Hepatocyte (in vitro differentiated cells): Measurements from ENCODE around the gene CPEB2.

Source experiments
- EZH2 ChIP-seq: fragments of 200-600 bp; sonication (generic); IDR thresholded peaks from 2 replicates; pipeline ENCODE4 v1.6.1; 2016; ENCODE audit warnings: antibody characterized with exemption, mild to moderate bottlenecking, borderline replicate concordance
- TF ChIP-seq, protein P1 (sequence below): fragments of 200-600 bp; sonication (generic); IDR thresholded peaks from 2 replicates; pipeline ENCODE4 v1.5.1; 2016; ENCODE audit warnings: antibody characterized with exemption, mild to moderate bottlenecking; ENCODE audit not compliant: poor library complexity

DNA sequence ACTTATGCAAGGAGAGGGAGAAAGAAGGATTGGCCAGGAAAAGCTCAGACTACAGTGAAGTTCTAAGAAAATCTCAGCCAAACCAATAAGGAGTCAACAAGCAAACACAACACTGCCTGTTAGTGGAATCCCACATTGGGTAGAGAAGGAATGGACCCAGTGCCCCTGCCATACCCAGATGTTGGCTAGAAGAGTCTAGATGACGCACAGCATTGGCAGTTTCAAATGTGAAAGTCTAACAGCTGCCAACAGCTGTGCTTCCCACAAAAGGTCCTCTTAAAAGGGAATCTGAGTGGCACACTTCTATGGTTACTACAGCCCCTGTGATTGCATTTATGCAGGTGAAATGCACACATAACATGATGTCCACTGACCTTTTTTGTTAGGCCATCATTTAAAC, 37.2 kb upstream of the CPEB2 start:
- TF ChIP-seq, protein P1, sequence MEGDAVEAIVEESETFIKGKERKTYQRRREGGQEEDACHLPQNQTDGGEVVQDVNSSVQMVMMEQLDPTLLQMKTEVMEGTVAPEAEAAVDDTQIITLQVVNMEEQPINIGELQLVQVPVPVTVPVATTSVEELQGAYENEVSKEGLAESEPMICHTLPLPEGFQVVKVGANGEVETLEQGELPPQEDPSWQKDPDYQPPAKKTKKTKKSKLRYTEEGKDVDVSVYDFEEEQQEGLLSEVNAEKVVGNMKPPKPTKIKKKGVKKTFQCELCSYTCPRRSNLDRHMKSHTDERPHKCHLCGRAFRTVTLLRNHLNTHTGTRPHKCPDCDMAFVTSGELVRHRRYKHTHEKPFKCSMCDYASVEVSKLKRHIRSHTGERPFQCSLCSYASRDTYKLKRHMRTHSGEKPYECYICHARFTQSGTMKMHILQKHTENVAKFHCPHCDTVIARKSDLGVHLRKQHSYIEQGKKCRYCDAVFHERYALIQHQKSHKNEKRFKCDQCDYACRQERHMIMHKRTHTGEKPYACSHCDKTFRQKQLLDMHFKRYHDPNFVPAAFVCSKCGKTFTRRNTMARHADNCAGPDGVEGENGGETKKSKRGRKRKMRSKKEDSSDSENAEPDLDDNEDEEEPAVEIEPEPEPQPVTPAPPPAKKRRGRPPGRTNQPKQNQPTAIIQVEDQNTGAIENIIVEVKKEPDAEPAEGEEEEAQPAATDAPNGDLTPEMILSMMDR = no peak
- no peak for TF ChIP-seq EZH2
